ENCODE measurements around the gene EXOC6B. TPM values are rescaled to one million over a fixed set of nuclear protein-coding genes. Genes with fewer than 3 reads are reported as not detected.

EXOC6B gene
- total and polyA plus RNA-seq, 2 of the 8 experiments (the other 6 are each of a cell fraction or from before 2014, with no cell fraction given) = 13.5 to 33.0 TPM

DNA sequence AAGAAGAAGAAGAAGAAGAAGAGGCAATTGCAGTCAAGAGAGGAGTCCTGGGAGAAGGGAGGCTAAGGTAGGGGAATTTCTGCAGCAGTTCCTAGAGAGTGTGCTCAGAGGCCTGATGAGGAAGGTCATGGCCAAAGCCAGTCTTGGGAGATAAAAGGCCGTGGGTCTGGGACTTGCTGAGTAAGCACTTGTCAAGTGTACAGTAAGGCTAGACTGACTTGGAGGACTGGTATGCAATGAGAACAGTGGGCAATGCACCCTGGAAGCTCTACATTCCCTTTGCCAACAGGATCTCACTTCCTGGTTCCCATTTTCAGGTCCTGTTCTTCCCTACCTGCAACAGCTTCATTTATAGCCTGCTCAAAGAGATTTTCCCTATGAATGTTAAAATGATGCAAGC lies 649.6 kb downstream of the EXOC6B start (continued):
- TF ChIP-seq, protein P1, sequence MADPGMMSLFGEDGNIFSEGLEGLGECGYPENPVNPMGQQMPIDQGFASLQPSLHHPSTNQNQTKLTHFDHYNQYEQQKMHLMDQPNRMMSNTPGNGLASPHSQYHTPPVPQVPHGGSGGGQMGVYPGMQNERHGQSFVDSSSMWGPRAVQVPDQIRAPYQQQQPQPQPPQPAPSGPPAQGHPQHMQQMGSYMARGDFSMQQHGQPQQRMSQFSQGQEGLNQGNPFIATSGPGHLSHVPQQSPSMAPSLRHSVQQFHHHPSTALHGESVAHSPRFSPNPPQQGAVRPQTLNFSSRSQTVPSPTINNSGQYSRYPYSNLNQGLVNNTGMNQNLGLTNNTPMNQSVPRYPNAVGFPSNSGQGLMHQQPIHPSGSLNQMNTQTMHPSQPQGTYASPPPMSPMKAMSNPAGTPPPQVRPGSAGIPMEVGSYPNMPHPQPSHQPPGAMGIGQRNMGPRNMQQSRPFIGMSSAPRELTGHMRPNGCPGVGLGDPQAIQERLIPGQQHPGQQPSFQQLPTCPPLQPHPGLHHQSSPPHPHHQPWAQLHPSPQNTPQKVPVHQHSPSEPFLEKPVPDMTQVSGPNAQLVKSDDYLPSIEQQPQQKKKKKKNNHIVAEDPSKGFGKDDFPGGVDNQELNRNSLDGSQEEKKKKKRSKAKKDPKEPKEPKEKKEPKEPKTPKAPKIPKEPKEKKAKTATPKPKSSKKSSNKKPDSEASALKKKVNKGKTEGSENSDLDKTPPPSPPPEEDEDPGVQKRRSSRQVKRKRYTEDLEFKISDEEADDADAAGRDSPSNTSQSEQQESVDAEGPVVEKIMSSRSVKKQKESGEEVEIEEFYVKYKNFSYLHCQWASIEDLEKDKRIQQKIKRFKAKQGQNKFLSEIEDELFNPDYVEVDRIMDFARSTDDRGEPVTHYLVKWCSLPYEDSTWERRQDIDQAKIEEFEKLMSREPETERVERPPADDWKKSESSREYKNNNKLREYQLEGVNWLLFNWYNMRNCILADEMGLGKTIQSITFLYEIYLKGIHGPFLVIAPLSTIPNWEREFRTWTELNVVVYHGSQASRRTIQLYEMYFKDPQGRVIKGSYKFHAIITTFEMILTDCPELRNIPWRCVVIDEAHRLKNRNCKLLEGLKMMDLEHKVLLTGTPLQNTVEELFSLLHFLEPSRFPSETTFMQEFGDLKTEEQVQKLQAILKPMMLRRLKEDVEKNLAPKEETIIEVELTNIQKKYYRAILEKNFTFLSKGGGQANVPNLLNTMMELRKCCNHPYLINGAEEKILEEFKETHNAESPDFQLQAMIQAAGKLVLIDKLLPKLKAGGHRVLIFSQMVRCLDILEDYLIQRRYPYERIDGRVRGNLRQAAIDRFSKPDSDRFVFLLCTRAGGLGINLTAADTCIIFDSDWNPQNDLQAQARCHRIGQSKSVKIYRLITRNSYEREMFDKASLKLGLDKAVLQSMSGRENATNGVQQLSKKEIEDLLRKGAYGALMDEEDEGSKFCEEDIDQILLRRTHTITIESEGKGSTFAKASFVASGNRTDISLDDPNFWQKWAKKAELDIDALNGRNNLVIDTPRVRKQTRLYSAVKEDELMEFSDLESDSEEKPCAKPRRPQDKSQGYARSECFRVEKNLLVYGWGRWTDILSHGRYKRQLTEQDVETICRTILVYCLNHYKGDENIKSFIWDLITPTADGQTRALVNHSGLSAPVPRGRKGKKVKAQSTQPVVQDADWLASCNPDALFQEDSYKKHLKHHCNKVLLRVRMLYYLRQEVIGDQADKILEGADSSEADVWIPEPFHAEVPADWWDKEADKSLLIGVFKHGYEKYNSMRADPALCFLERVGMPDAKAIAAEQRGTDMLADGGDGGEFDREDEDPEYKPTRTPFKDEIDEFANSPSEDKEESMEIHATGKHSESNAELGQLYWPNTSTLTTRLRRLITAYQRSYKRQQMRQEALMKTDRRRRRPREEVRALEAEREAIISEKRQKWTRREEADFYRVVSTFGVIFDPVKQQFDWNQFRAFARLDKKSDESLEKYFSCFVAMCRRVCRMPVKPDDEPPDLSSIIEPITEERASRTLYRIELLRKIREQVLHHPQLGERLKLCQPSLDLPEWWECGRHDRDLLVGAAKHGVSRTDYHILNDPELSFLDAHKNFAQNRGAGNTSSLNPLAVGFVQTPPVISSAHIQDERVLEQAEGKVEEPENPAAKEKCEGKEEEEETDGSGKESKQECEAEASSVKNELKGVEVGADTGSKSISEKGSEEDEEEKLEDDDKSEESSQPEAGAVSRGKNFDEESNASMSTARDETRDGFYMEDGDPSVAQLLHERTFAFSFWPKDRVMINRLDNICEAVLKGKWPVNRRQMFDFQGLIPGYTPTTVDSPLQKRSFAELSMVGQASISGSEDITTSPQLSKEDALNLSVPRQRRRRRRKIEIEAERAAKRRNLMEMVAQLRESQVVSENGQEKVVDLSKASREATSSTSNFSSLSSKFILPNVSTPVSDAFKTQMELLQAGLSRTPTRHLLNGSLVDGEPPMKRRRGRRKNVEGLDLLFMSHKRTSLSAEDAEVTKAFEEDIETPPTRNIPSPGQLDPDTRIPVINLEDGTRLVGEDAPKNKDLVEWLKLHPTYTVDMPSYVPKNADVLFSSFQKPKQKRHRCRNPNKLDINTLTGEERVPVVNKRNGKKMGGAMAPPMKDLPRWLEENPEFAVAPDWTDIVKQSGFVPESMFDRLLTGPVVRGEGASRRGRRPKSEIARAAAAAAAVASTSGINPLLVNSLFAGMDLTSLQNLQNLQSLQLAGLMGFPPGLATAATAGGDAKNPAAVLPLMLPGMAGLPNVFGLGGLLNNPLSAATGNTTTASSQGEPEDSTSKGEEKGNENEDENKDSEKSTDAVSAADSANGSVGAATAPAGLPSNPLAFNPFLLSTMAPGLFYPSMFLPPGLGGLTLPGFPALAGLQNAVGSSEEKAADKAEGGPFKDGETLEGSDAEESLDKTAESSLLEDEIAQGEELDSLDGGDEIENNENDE (IDR thresholded peaks at IDR 0.05; ENCODE audit: insufficient replicate concordance, low read length) = no peak
- no peak for TF ChIP-seq RAD21 (IDR thresholded peaks at IDR 0.05 in 1 of 2, conservative IDR thresholded peaks at IDR 0.05 in 1 of 2; ENCODE audit: low read depth in 2 of 2, low read length in 2 of 2)
- no peak for TF ChIP-seq RBBP5 (IDR thresholded peaks at IDR 0.05; ENCODE audit: borderline replicate concordance, low read depth, low read length)
- no peak for TF ChIP-seq GTF2F1 (IDR thresholded peaks at IDR 0.05; ENCODE audit: borderline replicate concordance, low read depth, low read length)
- no peak for TF ChIP-seq TEAD4 (IDR thresholded peaks at IDR 0.05; ENCODE audit: low read depth, low read length)
- no peak for TF ChIP-seq SP4 (IDR thresholded peaks at IDR 0.05; ENCODE audit: low read length)
- no peak for TF ChIP-seq TBP (IDR thresholded peaks at IDR 0.05; ENCODE audit: low read depth, low read length)
- TF ChIP-seq MAX (IDR thresholded peaks at IDR 0.05) = no peak
- no peak for TF ChIP-seq KDM4A (IDR thresholded peaks at IDR 0.05; ENCODE audit: low read depth, low read length, severe bottlenecking)
- no peak for TF ChIP-seq CHD2 (IDR thresholded peaks at IDR 0.05; ENCODE audit: low read length)
